A673 (cell line): ENCODE results near the gene KPTN. TPM values are rescaled to one million over a fixed set of nuclear protein-coding genes. Genes with fewer than 3 reads are reported as not detected.

Experiments
- BruUV-seq: library from RNA; stranded (reverse); fragments of 400-500 nt; replicated peaks from 2 replicates; lab custom pipeline; 2021; lab: Mats Ljungman, UMichigan
- CTCF ChIA-PET: fragments of 300-600 bp; sonication (Branson Sonifier 250); formaldehyde crosslinking; loops from one replicate; lab custom pipeline; 2022; ENCODE audit warnings: antibody characterized with exemption; lab: Charles Lee
- POLR2A ChIA-PET: fragments of 300-600 bp; sonication (Branson Sonifier 250); formaldehyde crosslinking; loops from one replicate; lab custom pipeline; 2022; ENCODE audit warnings: antibody characterized with exemption; ENCODE audit not compliant: low non-redundant PET; lab: Charles Lee
- DNase-seq: peaks from one replicate; pipeline ENCODE4 v3.0.0-alpha.2; 2015; ENCODE audit warnings: low spot score
- H3K27ac ChIP-seq: fragments of 200-600 bp; sonication (generic); 2 replicates; pipeline ENCODE4 v1.5.1; 2016; ENCODE audit warnings: mixed run types, low read depth, mild to moderate bottlenecking, mixed read lengths, antibody characterized with exemption, low read length; ENCODE audit not compliant: poor library complexity, severe bottlenecking
- H3K27me3 ChIP-seq: fragments of 200-600 bp; sonication (generic); replicated peaks from 2 replicates; pipeline ENCODE4 v1.6.1; 2017; ENCODE audit warnings: mixed run types, low read depth, mild to moderate bottlenecking, mixed read lengths, antibody characterized with exemption, low read length; ENCODE audit not compliant: insufficient read depth, poor library complexity
- H3K36me3 ChIP-seq: fragments of 200-600 bp; sonication (generic); 2 replicates; pipeline ENCODE4 v1.6.1; 2016; ENCODE audit warnings: mixed run types, mild to moderate bottlenecking, mixed read lengths, antibody characterized with exemption, low read length; ENCODE audit not compliant: insufficient read depth, poor library complexity, severe bottlenecking
- H3K4me1 ChIP-seq: fragments of 200-600 bp; sonication (generic); 2 replicates; pipeline ENCODE4 v1.6.1; 2017; ENCODE audit warnings: mixed run types, mild to moderate bottlenecking, mixed read lengths, antibody characterized with exemption, low read length; ENCODE audit not compliant: insufficient read depth, poor library complexity, severe bottlenecking
- H3K4me3 ChIP-seq: fragments of 200-600 bp; sonication (generic); 2 replicates; pipeline ENCODE4 v1.5.1; 2016; ENCODE audit warnings: low read depth, mixed run types, mild to moderate bottlenecking, mixed read lengths, low read length; ENCODE audit not compliant: poor library complexity, severe bottlenecking
- H3K9me3 ChIP-seq: fragments of 200-600 bp; sonication (generic); 2 replicates; pipeline ENCODE4 v1.6.1; 2016; ENCODE audit warnings: mixed run types, low read depth, mild to moderate bottlenecking, mixed read lengths, antibody characterized with exemption, low read length; ENCODE audit not compliant: poor library complexity, severe bottlenecking
- CTCF ChIP-seq: fragments of 300-800, 200-600 bp; sonication (generic); conservative IDR thresholded peaks from 2 replicates; pipeline ENCODE4 v1.5.1; 2017; ENCODE audit warnings: low read depth, mild to moderate bottlenecking, antibody characterized with exemption, low read length, moderate library complexity, mixed read lengths
- EZH2 ChIP-seq: fragments of 200-600 bp; sonication (generic); IDR thresholded peaks from 2 replicates; pipeline ENCODE4 v1.6.1; 2017; ENCODE audit warnings: borderline replicate concordance, low read depth, mild to moderate bottlenecking, mixed read lengths, antibody characterized with exemption, low read length; ENCODE audit not compliant: poor library complexity, severe bottlenecking
- intact Hi-C: fragments of 100-400 bp; cut with micrococcal nuclease; formaldehyde crosslinking; loops from one replicate; pipeline ENCODE4 v1.10.0; 2022; ENCODE audit not compliant: unreplicated experiment
- total RNA-seq: library from RNA; stranded (reverse); gene quantifications from 2 replicates; pipeline ENCODE4 v1.2.3, GENCODE V29; 2021

Gene KPTN
- total RNA-seq, 1 experiment from 2014 or later: 18.9 TPM

- ChIA-PET CTCF (interaction anchor here (0.7 to 1.2 kb wide), 3 partner anchors 18 to 75 kb away, joined by 3 to 14 read pairs (median 3); partner anchors contain the start of gene KPTN), POLR2A (no interaction called here)
- Histone ChIP-seq H3K27me3 (peaks cover 7% of the 10 kb centered on the region), H3K9me3 (no peaks in the 10 kb centered on the region), H3K4me1 (peaks cover 17% of the 10 kb centered on the region), H3K36me3 (no peaks in the 10 kb centered on the region), H3K27ac (no peak overlapping the region), H3K4me3 (peak overlapping the region; percentile 20)
- no TSS peak for BruUV-seq
- intact Hi-C loops: loop anchor here (2.0 kb wide), 1 partner anchor 69 kb away; the partner anchor contains the start of gene NAPA
- TF ChIP-seq CTCF (no peak), EZH2 (no peak)
- DNase-seq: peak; percentile 67
These were observed 38.0 kb downstream of the KPTN start for GRCh38 chr19:47445937-47446402.

GRCh38 chr19:47445527-47445926 is 38.5 kb downstream of the KPTN start:
- no TSS peak for BruUV-seq
- ChIA-PET POLR2A (no interaction called here), CTCF (interaction anchor here (0.7 to 1.2 kb wide), 3 partner anchors 17 to 75 kb away, joined by 3 to 14 read pairs (median 3); partner anchors contain the start of gene KPTN)
- peaks cover 7% of the 10 kb centered on the region for H3K27me3 ChIP-seq
- H3K27ac ChIP-seq: no peak overlapping the region
- H3K4me1 ChIP-seq: peaks cover 17% of the 10 kb centered on the region
- intact Hi-C loops: no loop called here
- H3K36me3 ChIP-seq: no peaks in the 10 kb centered on the region
- H3K9me3 ChIP-seq: no peaks in the 10 kb centered on the region
- H3K4me3 ChIP-seq: peak overlapping the region; percentile 20
- TF ChIP-seq CTCF: no peak
- no peak for TF ChIP-seq EZH2
- no peak for DNase-seq

GRCh38 chr19:47444388-47444821 is 39.6 kb downstream of the KPTN start:
- H3K9me3 ChIP-seq: no peaks in the 10 kb centered on the region
- TF ChIP-seq EZH2 (no peak), CTCF (no peak)
- ChIA-PET POLR2A (no interaction called here), CTCF (no interaction called here)
- intact Hi-C loops: no loop called here
- H3K27me3 ChIP-seq: peaks cover 7% of the 10 kb centered on the region
- peaks cover 17% of the 10 kb centered on the region for H3K4me1 ChIP-seq
- no peak overlapping the region for H3K4me3 ChIP-seq
- H3K27ac ChIP-seq: no peak overlapping the region
- BruUV-seq: no TSS peak
- DNase-seq: peak; percentile 39
- H3K36me3 ChIP-seq: no peaks in the 10 kb centered on the region
